ENCODE measurements around the gene CHCHD4.
"Not testable (repeated sequence)": the region's sequence is repeated elsewhere in the genome, so short reads cannot be mapped to it uniquely, and the experiment has no call there.

The CHCHD4 gene

GRCh38 chr3:14077310-14077709, 47.4 kb downstream of the CHCHD4 start:
- H3K27me3 ChIP-seq (ENCODE audit: insufficient read depth, poor library complexity, severe bottlenecking) = no peaks in the 10 kb centered on the region
- no peak for DNase-seq (ENCODE audit: low read depth in 1 of 2, low spot score in 1 of 2)
- TF ChIP-seq CTCF (IDR thresholded peaks at IDR 0.05; ENCODE audit: insufficient read depth, low read length) (no peak), SPI1 (IDR thresholded peaks at IDR 0.05; ENCODE audit: borderline replicate concordance, low read depth) (no peak), REST (IDR thresholded peaks at IDR 0.05; ENCODE audit: insufficient replicate concordance, low read depth) (no peak), POLR2AphosphoS5 (IDR thresholded peaks at IDR 0.05; ENCODE audit: low read depth) (no peak)
- no peak overlapping the region for H3K27ac ChIP-seq (replicated peaks)
- no peak overlapping the region for H3K4me3 ChIP-seq (replicated peaks; ENCODE audit: insufficient read depth, low read length)

GRCh38 chr3:14075233-14075632, 49.4 kb downstream of the CHCHD4 start:
- not testable (repeated sequence) for H3K27me3 ChIP-seq (ENCODE audit: insufficient read depth, poor library complexity, severe bottlenecking); H3K27ac ChIP-seq (replicated peaks); H3K4me3 ChIP-seq (replicated peaks; ENCODE audit: insufficient read depth, low read length); DNase-seq (ENCODE audit: low read depth in 1 of 2, low spot score in 1 of 2)

GRCh38 chr3:14064910-14065309, 59.8 kb downstream of the CHCHD4 start:
- TF ChIP-seq GABPA (IDR thresholded peaks at IDR 0.05; ENCODE audit: low read depth) (no peak), REST (IDR thresholded peaks at IDR 0.05; ENCODE audit: insufficient replicate concordance, low read depth) (no peak)
- no peak overlapping the region for H3K27ac ChIP-seq (replicated peaks)
- no peak for DNase-seq (ENCODE audit: low read depth in 1 of 2, low spot score in 1 of 2)
- H3K27me3 ChIP-seq (ENCODE audit: insufficient read depth, poor library complexity, severe bottlenecking) = no peaks in the 10 kb centered on the region
- H3K4me3 ChIP-seq (replicated peaks; ENCODE audit: insufficient read depth, low read length) = no peak overlapping the region

GRCh38 chr3:14063152-14063551, 61.5 kb downstream of the CHCHD4 start:
- no peak for DNase-seq (ENCODE audit: low read depth in 1 of 2, low spot score in 1 of 2)
- H3K27ac ChIP-seq (replicated peaks) = no peak overlapping the region
- no peaks in the 10 kb centered on the region for H3K27me3 ChIP-seq (ENCODE audit: insufficient read depth, poor library complexity, severe bottlenecking)
- no peak overlapping the region for H3K4me3 ChIP-seq (replicated peaks; ENCODE audit: insufficient read depth, low read length)
- no peak for TF ChIP-seq REST (IDR thresholded peaks at IDR 0.05; ENCODE audit: insufficient replicate concordance, low read depth)
- no peak for TF ChIP-seq SPI1 (IDR thresholded peaks at IDR 0.05; ENCODE audit: borderline replicate concordance, low read depth)
- no peak for TF ChIP-seq GABPA (IDR thresholded peaks at IDR 0.05; ENCODE audit: low read depth)
- TF ChIP-seq POLR2AphosphoS5 (IDR thresholded peaks at IDR 0.05; ENCODE audit: low read depth) = no peak
- TF ChIP-seq CTCF (IDR thresholded peaks at IDR 0.05; ENCODE audit: insufficient read depth, low read length) = no peak
